GM12801 (cell line): ENCODE results near the gene PLK1.

Experiments used
- TF ChIP-seq, protein P1 (sequence below): IDR thresholded peaks from one replicate; pipeline ENCODE4 v1.5.1; 2011; ENCODE audit warnings: control low read depth; ENCODE audit not compliant: insufficient read length; ENCODE audit errors: extremely low read depth

PLK1 gene

DNA sequence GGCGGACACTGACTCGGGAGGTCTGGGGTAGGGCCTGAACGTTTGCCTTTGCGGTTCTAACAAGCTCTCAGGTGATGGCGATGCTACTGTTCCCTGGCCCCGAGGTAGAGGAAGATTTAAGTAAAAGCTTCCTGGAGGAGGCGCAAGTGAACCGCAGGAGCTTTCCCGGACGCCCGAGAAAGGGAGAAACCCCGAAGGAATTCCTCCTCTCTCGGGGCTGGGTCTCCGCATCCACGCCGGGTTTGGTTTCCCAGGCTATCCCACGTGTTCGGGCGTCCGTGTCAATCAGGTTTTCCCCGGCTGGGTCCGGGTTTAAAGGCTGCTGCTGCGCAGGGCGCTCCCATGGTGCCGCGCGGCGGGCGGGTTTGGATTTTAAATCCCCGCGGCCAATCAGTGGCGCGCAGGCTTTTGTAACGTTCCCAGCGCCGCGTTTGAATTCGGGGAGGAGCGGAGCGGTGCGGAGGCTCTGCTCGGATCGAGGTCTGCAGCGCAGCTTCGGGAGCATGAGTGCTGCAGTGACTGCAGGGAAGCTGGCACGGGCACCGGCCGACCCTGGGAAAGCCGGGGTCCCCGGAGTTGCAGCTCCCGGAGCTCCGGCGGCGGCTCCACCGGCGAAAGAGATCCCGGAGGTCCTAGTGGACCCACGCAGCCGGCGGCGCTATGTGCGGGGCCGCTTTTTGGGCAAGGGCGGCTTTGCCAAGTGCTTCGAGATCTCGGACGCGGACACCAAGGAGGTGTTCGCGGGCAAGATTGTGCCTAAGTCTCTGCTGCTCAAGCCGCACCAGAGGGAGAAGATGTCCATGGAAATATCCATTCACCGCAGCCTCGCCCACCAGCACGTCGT, at the start of gene PLK1:
TSS of gene PLK1 (plus strand) at position 460 of the 844 bp plus-strand sequence. CDS start at position 504, 44 bp downstream.
- TF ChIP-seq, protein P1, sequence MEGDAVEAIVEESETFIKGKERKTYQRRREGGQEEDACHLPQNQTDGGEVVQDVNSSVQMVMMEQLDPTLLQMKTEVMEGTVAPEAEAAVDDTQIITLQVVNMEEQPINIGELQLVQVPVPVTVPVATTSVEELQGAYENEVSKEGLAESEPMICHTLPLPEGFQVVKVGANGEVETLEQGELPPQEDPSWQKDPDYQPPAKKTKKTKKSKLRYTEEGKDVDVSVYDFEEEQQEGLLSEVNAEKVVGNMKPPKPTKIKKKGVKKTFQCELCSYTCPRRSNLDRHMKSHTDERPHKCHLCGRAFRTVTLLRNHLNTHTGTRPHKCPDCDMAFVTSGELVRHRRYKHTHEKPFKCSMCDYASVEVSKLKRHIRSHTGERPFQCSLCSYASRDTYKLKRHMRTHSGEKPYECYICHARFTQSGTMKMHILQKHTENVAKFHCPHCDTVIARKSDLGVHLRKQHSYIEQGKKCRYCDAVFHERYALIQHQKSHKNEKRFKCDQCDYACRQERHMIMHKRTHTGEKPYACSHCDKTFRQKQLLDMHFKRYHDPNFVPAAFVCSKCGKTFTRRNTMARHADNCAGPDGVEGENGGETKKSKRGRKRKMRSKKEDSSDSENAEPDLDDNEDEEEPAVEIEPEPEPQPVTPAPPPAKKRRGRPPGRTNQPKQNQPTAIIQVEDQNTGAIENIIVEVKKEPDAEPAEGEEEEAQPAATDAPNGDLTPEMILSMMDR = no peak

DNA sequence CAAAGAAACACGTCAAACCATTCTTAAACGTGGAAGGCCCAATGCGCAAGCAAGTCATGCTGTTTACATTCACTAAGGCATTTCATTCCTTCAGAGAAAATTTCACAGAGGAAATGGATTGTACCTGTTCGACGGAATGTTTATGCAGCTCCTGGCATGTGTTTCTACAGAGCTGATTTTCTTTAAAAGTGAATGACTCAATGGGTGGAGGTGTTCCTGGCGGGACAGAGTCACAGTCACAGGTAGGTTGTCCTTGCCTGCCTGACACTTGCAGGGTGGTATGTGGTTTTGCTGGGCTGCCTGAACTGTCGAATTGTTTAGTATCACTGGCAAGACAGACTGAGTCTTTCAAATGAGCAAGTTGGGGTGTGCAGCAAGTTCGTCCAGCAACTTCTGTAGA, 49.2 kb upstream of the PLK1 start:
- TF ChIP-seq, protein P1 = no peak

DNA sequence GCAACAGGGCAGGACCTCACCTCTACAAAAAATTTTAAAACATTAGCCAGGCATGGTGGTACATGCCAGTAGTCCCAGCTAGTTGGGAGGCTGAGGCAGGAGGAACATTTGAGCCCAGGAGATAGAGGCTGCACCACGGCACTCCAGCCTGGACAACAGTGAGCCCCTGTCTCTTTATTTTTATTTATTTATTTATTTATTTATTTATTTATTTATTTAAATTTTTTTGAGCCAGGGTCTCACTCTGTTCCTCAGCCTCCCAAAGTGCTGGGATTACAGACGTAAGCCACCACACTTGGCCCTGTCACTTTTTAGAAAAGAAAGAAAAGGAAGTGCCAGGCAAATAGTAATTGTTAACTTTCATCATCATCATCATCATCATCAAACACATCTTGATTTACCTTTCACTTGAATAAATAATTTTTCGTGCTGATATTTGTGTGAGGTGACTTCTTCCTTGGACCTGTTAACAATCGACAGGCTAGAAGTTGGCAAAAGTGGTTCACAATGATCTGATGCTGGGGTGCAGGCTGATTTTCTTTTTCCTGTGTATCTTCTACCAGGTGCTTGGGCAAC, 44.1 kb upstream of the PLK1 start:
- TF ChIP-seq, protein P1 = no peak

DNA sequence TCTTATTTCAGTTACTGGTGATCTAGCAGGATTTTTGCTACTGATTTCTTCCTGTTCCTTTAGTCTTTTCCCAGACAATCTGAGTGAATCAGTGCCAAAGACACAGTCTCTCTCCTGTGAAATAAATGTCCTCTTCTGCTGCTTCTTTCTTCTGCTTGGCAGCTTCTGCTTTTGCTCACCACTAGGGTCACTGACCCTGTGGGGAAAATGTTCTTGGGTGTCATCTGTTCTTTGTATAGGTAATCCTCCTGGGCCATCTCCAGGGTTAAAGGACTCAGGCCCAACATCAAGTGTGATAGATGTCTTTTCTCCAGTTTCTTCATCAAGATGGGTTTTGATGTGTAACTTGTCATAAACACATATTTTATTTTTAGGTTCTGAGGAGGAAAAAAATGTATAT, 42.7 kb upstream of the PLK1 start:
- TF ChIP-seq, protein P1 = no peak

- TF ChIP-seq, protein P1 = no peak
Measured at GRCh38 chr16:23640615-23640930, 38.1 kb upstream of the PLK1 start.

DNA sequence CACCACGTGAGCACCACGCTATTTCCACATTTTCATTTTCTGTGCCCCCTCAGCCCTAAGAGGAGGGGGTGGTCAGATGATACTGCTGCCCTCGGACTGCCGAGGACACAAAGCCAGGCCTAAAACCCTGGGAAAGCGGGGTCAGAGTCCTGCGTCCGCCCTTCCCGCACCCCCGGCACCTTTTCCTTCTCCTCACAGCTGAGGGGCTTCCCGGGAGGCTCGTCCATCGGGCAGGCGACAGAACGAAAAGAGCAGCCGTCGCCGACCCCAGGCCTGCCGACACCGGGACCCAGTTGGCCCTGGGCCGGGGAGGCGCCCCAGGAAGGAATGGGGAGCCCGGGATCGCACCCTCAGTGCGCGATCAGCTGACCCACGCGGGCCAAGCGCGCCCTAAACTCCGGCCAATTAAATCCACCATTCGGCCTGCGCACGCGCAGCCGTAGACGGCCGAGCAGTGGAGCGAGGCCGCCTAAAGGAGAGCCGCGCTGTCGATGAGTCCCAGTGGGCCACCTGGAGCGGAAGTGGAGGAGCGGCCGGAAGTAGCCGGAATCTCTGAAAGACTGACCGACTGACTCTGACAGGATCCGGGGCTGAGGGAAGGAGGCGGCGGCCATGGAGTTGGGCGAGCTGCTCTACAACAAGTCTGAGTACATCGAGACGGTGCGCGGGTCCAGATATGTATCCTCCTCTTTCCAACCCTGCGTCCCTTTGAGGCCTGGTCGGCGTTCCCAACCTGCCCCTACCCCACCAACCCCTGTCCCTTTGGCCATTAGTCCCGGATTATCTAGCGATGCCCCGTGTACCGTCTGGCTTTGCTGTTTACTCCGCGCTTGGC, 37.5 kb upstream of the PLK1 start, which contains the start of the genes DCTN5 and PALB2:
TSS of gene DCTN5 (plus strand) at position 536 of the 835 bp plus-strand sequence. CDS start at position 613, 77 bp downstream.
TSS of gene PALB2 (minus strand) at position 380 of the 835 bp plus-strand sequence. CDS start at position 227, 153 bp downstream.
- TF ChIP-seq, protein P1 = no peak

- TF ChIP-seq, protein P1 = no peak
Measured at GRCh38 chr16:23642246-23642774, 36.4 kb upstream of the PLK1 start.
